ENCODE data around the gene NGLY1.

The NGLY1 gene

DNA sequence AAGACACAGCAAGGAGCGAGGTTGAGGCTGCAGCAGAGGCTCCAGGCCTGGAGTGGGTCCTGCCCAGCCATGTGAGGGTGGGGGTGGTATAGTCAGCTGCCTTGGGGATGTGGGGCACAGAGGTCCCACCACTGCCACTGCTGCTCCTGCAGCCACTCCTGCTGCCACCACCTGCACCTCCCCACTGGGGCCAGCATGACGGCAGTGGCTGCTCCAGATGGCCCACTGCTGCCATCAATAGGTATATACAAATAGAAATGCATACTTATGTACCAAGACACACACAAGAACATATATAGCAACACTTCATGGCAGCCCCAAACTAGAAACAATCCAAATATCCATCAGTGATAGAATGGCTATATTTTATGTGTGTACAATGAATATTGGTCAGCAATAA lies 108.6 kb downstream of the NGLY1 start:
- TF ChIP-seq, protein P1, sequence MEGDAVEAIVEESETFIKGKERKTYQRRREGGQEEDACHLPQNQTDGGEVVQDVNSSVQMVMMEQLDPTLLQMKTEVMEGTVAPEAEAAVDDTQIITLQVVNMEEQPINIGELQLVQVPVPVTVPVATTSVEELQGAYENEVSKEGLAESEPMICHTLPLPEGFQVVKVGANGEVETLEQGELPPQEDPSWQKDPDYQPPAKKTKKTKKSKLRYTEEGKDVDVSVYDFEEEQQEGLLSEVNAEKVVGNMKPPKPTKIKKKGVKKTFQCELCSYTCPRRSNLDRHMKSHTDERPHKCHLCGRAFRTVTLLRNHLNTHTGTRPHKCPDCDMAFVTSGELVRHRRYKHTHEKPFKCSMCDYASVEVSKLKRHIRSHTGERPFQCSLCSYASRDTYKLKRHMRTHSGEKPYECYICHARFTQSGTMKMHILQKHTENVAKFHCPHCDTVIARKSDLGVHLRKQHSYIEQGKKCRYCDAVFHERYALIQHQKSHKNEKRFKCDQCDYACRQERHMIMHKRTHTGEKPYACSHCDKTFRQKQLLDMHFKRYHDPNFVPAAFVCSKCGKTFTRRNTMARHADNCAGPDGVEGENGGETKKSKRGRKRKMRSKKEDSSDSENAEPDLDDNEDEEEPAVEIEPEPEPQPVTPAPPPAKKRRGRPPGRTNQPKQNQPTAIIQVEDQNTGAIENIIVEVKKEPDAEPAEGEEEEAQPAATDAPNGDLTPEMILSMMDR (IDR thresholded peaks at IDR 0.05; ENCODE audit: poor library complexity, severe bottlenecking) = no peak
- DNase-seq (ENCODE audit: low spot score) (no peak), ATAC-seq (ENCODE audit: low read depth) (no peak)
- no peaks in the 10 kb centered on the region for H3K9me3 ChIP-seq (ENCODE audit: severe bottlenecking)
- no peaks in the 10 kb centered on the region for H3K36me3 ChIP-seq (ENCODE audit: low read depth)
- no peak overlapping the region for H3K27ac ChIP-seq (ENCODE audit: poor library complexity, severe bottlenecking)
- no peak overlapping the region for H3K4me3 ChIP-seq (ENCODE audit: severe bottlenecking)
- H3K4me1 ChIP-seq (ENCODE audit: insufficient read depth, poor library complexity, severe bottlenecking) = no peaks in the 10 kb centered on the region
- H3K27me3 ChIP-seq (ENCODE audit: insufficient read depth, poor library complexity, severe bottlenecking) = no peaks in the 10 kb centered on the region

GRCh38 chr3:25673738-25674298 lies 109.4 kb downstream of the NGLY1 start:
- Histone ChIP-seq H3K27ac (ENCODE audit: poor library complexity, severe bottlenecking) (no peak overlapping the region), H3K27me3 (ENCODE audit: insufficient read depth, poor library complexity, severe bottlenecking) (no peaks in the 10 kb centered on the region), H3K36me3 (ENCODE audit: low read depth) (no peaks in the 10 kb centered on the region), H3K4me1 (ENCODE audit: insufficient read depth, poor library complexity, severe bottlenecking) (no peaks in the 10 kb centered on the region), H3K4me3 (ENCODE audit: severe bottlenecking) (no peak overlapping the region), H3K9me3 (ENCODE audit: severe bottlenecking) (no peaks in the 10 kb centered on the region)
- DNase-seq (ENCODE audit: low spot score) (no peak), ATAC-seq (ENCODE audit: low read depth) (no peak)
- TF ChIP-seq, protein P1 (IDR thresholded peaks at IDR 0.05; ENCODE audit: poor library complexity, severe bottlenecking) = no peak
